T-helper 1 cell treated with Interleukin-12 subunit alpha and Interleukin-12 subunit beta and Interleukin-4 antibody, amounts not matched to agents 30 μg/mL and 1 μg/mL, for 36 hours (primary cell): ENCODE measurements around the gene BPHL.
A peak's percentile ranks its signal among the peaks of the same experiment; 100 is the strongest.
"Not testable (repeated sequence)": the region's sequence is repeated elsewhere in the genome, so short reads cannot be mapped to it uniquely, and the experiment has no call there.

ENCODE experiments used
- H3K27ac Mint-ChIP-seq: one replicate; pipeline ENCODE4 v1.8.0; 2021; ENCODE audit warnings: mild to moderate bottlenecking, mixed read lengths
- H3K27me3 Mint-ChIP-seq: one replicate; pipeline ENCODE4 v1.8.0; 2021; ENCODE audit warnings: low read depth, mixed read lengths
- H3K36me3 Mint-ChIP-seq: one replicate; pipeline ENCODE4 v1.8.0; 2021; ENCODE audit warnings: low read depth, mixed read lengths
- H3K4me1 Mint-ChIP-seq: one replicate; pipeline ENCODE4 v1.8.0; 2021; ENCODE audit warnings: low read depth, mixed read lengths
- H3K4me3 Mint-ChIP-seq: one replicate; pipeline ENCODE4 v1.8.0; 2021; ENCODE audit warnings: mild to moderate bottlenecking, moderate library complexity, mixed read lengths
- H3K9me3 Mint-ChIP-seq: one replicate; pipeline ENCODE4 v1.8.0; 2021; ENCODE audit warnings: mixed read lengths

The BPHL gene

DNA sequence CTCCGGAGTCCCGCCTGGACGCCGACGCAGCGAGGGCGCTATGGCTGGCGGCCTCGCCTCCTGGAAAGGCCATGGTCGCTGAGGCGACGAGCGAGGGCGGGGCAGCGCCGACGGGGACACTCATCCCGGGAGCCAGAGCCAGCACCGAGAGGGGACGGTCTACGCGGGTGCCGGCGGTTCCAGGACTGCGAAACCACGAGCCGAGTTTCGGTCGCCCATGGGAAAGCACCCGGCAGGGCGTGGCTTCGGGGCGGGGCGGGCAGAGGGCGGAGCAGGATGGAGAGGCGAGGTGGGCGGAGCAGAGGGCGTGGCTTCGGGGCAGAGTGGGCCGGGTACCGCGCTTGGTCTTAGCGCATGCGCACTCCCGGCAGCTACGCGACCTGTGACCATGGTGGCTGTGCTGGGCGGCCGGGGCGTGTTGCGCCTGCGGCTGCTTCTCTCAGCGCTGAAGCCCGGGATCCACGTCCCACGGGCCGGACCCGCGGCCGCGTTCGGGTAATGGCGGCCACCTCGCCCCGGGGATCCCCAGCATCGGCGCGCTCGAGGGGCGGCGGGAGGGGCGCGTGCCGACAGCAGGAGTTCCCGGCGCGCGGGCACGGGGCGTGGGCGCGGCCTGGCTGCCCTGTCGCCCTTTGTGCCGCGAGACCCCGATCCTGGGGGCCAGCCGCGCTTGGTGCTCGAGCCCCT, at the start of gene BPHL:
BPHL (plus strand) TSS at position 359 of the 687 bp plus-strand sequence; CDS start at position 389, 30 bp downstream.
- H3K4me3 Mint-ChIP-seq, result peak within 1 kb of the TSS; percentile 86
- H3K27me3 Mint-ChIP-seq, result peaks cover 2% of the 10 kb centered on the region
- H3K4me1 Mint-ChIP-seq, result peaks cover 16% of the 10 kb centered on the region
- H3K9me3 Mint-ChIP-seq, result no peaks in the 10 kb centered on the region
- peaks cover 6% of the 10 kb centered on the region for H3K36me3 Mint-ChIP-seq
- peak within 1 kb of the TSS; percentile 91 for H3K27ac Mint-ChIP-seq

DNA sequence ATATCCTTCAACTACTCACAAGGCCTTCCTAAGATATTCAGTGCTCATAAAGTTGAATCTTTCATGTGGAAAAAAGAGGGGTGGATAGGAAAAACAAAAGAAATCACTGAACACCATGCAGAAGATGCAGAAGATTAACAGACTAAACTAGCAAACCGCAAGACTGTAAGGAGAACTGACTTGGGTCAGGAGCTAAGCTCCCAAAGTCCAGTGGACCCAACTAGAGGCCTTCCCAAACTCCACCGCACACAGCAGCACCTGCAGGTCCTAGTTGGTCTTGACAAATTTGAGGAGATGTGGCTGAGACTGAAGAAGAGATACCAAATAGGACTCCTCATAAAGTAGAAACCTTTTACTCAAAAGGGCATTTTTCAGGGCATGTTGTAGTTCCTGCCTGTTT, 46.9 kb upstream of the BPHL start:
- Mint-ChIP-seq H3K4me1 (peaks cover 59% of the 10 kb centered on the region), H3K27ac (no peak overlapping the region), H3K36me3 (peaks cover 32% of the 10 kb centered on the region), H3K27me3 (no peaks in the 10 kb centered on the region), H3K9me3 (no peaks in the 10 kb centered on the region), H3K4me3 (no peak overlapping the region)

DNA sequence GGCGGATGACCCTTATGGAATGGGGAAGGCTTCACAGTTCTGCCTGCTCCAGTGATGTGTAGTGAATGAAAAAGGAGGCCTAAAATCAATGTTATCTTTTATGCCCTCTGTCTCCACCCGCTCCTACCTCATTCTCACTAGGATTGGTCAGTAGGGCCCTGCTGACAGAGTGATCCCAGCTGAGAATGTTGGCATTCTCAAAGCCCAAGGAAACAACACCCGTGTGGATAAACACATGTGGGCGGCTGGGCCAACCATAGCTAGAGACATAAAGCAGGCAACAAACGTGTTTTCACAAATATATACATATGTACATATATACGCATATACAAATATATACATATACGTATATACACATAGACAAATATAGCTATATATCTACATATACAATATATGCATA, 45.7 kb upstream of the BPHL start:
- no peak overlapping the region for H3K27ac Mint-ChIP-seq
- no peak overlapping the region for H3K4me3 Mint-ChIP-seq
- H3K36me3 Mint-ChIP-seq, result peaks cover 40% of the 10 kb centered on the region
- H3K27me3 Mint-ChIP-seq, result no peaks in the 10 kb centered on the region
- H3K4me1 Mint-ChIP-seq, result peaks cover 55% of the 10 kb centered on the region
- H3K9me3 Mint-ChIP-seq, result no peaks in the 10 kb centered on the region

DNA sequence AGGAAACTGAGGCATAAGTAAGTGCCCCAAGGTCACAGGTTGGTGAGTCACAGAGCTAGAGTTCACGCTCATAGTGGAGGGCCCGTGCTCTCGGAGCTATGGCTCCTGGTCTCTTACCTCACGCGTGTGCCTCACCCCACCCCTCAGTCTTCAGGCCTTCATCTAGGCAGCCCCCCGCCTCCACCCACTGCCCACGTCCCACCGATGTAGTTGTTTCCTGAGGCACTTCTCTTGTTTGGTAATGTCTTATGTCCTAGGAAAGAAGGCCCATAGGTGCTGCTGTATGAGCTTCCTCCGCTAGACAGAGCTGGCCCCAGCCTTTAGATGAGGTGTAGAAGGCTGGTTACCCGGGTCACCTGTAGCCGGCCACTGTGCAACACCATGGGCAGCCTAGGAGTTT, 45.1 kb upstream of the BPHL start:
- H3K27ac Mint-ChIP-seq, result no peak overlapping the region
- H3K9me3 Mint-ChIP-seq, result no peaks in the 10 kb centered on the region
- no peak overlapping the region for H3K4me3 Mint-ChIP-seq
- no peaks in the 10 kb centered on the region for H3K27me3 Mint-ChIP-seq
- peaks cover 54% of the 10 kb centered on the region for H3K4me1 Mint-ChIP-seq
- H3K36me3 Mint-ChIP-seq, result peaks cover 45% of the 10 kb centered on the region

DNA sequence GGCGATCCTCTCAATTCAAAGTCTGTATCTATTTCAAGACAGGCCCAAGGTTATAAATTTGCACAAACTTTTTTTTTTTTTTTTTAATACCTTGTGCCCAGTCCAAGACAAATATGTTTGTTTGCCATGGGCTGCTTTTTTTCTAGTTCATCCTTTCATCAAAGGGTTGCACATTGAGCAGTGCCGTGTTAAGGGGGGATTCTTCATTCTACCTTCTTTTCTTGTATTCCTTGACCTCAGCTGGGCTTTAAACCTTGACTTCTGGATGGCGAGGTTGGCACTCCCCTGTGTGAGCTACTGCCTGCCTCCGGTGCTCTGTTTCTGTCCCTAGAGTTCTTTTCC, 42.8 kb upstream of the BPHL start:
- H3K4me1 Mint-ChIP-seq, result peaks cover 45% of the 10 kb centered on the region
- H3K27me3 Mint-ChIP-seq, result no peaks in the 10 kb centered on the region
- peaks cover 45% of the 10 kb centered on the region for H3K36me3 Mint-ChIP-seq
- peak overlapping the region; percentile 80 for H3K4me3 Mint-ChIP-seq
- H3K9me3 Mint-ChIP-seq, result no peaks in the 10 kb centered on the region
- peak overlapping the region; percentile 32 for H3K27ac Mint-ChIP-seq

DNA sequence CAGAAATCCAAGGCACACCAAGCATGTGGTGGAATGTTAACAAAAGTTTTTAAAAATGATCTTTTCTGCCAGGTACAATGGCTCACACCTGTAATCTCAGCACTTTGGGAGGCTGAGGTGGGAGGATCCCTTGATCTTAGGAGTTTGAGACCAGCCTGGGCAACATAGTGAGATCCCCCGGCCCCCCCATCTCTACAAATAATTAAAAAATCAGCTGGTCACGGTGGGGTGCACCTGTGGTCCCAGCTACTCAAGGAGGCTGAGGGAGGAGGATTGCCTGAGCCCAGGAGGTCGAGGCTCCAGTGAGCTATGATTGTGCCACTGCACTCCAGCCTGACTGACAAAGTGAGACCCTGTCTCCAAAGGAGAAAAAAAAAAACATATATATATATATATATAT, 42.2 kb upstream of the BPHL start:
- Mint-ChIP-seq H3K36me3 (peaks cover 48% of the 10 kb centered on the region), H3K4me3 (no peak overlapping the region), H3K27ac (no peak overlapping the region), H3K9me3 (no peaks in the 10 kb centered on the region), H3K27me3 (no peaks in the 10 kb centered on the region), H3K4me1 (peaks cover 40% of the 10 kb centered on the region)

DNA sequence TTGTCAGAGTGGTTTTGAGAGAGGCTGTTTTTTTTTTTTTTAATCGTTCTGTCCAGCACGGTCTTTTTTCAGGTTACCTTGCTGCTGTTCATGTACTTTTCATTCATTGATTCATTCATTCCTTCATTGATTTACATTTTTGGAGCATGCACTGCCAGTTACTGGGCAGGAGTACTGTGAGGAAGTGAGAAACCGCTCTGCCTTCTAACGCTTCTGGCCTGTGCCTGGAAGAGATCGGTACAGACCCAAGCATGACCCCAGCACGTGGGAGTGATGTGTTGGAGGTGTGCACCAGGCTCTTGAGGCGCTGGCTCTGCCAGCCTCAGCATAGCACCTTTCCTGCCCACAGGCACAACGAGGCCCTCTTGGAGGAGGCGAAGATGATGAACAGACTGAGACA, 41.1 kb upstream of the BPHL start:
- Mint-ChIP-seq H3K27me3 (no peaks in the 10 kb centered on the region), H3K27ac (no peak overlapping the region), H3K9me3 (no peaks in the 10 kb centered on the region), H3K4me3 (no peak overlapping the region), H3K36me3 (peaks cover 50% of the 10 kb centered on the region), H3K4me1 (peaks cover 34% of the 10 kb centered on the region)

DNA sequence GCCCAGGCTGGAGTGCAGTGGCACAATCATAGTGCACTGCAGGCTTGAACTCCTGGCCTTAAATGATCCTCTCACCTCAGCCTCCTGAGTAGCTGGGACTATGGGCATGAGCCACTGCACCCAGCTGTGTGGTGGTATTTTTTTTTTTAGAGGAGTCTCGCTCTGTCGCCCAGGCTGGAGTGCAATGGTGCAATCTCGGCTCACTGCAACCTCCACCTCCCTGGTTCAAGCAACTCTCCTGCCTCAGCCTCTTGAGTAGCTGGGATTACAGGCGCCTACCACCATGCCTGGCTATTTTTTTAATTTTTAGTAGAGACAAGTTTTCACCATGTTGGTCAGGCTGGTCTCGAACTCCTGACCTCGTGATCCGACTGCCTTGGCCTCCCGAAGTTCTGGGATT, 39.6 kb upstream of the BPHL start:
- H3K9me3 Mint-ChIP-seq, H3K27ac Mint-ChIP-seq, H3K27me3 Mint-ChIP-seq, H3K4me3 Mint-ChIP-seq: not testable (repeated sequence)
- H3K4me1 Mint-ChIP-seq, result peaks cover 28% of the 10 kb centered on the region
- peaks cover 59% of the 10 kb centered on the region for H3K36me3 Mint-ChIP-seq

DNA sequence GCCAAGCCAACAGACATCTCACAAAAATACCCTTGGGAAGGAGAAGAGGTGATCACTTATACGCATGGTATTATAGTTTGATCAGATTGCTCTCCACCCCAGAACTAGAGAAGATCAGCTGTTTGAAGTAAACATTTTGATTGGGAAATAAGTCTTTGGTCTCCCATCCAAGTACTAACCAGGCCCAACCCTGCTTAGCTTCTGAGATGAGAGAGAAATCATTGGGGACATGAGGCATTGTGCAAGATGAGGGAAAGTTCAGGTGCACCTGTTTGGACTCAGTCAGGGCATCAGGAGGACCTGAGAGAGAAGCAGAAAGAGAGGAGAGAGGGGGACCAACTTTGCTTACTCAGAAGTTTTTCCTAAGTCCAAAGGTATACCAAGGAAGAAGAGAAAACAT, 38.8 kb upstream of the BPHL start:
- Mint-ChIP-seq H3K4me1 (peaks cover 26% of the 10 kb centered on the region), H3K27ac (no peak overlapping the region), H3K27me3 (no peaks in the 10 kb centered on the region), H3K36me3 (peaks cover 62% of the 10 kb centered on the region), H3K4me3 (no peak overlapping the region), H3K9me3 (no peaks in the 10 kb centered on the region)

DNA sequence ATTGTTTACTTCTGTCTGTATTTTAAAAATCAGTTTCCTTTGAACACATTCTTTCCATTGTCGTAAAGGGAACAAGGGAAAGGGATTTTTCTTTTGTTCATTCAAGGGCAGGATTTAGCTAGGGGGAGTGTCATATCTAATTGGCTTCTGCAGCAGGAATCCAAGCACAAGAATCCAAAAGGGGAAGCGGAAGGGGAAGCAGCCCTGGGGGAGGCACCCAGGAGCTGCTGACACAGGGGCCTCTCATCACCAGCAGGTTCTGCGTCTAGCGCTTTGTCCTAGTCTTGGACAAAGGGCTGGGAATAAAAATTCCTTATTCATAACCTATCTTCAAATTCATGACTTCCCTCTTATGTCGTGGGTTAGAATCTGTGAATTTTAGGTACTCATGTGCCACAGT, 36.6 kb upstream of the BPHL start:
- no peaks in the 10 kb centered on the region for H3K9me3 Mint-ChIP-seq
- no peak overlapping the region for H3K27ac Mint-ChIP-seq
- peaks cover 10% of the 10 kb centered on the region for H3K4me1 Mint-ChIP-seq
- H3K36me3 Mint-ChIP-seq, result peaks cover 72% of the 10 kb centered on the region
- no peaks in the 10 kb centered on the region for H3K27me3 Mint-ChIP-seq
- H3K4me3 Mint-ChIP-seq, result no peak overlapping the region

DNA sequence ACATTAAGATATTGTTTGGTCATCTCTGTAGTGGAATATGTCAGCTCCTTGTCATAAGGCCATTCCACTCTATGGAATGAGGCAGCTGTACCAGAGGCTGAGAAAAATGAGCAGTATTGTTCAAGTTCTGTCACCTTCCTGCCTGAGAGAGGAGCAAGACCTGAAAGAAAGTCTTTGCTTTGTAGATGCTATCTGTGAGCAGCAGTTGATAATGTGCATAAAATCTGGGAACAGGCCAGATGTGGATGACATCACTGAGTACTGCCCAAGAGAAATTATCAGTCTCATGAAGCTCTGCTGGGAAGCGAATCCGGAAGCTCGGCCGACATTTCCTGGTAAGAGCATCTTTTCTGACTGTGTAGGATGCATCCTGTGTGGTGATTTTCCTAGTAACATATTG, 33.4 kb upstream of the BPHL start:
- Mint-ChIP-seq H3K4me3 (no peak overlapping the region), H3K27ac (no peak overlapping the region), H3K36me3 (peaks cover 72% of the 10 kb centered on the region), H3K27me3 (no peaks in the 10 kb centered on the region), H3K4me1 (peaks cover 13% of the 10 kb centered on the region), H3K9me3 (no peaks in the 10 kb centered on the region)

DNA sequence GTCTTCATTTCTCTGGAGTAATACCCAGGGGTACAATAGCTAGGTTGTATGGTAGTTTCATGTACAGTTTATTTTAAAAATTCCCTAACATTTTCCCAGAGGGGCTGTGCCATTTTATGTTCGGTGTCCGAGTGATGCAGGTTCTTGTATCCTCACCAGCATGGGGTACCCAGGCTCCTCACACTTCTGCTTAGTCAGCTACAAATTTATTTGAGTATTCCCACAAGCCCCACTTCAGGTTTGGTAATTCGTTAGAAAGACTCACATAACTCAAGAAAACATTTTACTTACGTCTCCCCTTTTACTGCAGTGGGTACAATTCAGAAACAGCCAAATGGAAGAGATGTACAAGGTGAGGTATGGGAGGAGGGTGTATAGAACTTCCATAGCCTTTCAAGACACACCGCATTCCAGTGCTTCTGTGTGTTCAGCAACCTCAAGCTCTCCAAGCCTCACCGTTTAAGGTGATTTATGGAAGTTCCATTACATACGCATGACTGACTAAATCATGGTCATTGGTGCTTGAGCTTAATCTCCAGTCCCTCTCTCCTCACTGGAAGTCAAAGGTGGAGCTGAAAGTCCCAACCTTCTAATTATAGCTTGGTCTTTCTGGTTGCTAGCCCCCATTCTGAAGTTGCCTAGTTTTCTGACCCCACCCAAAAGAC, 32.1 kb upstream of the BPHL start:
- H3K36me3 Mint-ChIP-seq, result peaks cover 69% of the 10 kb centered on the region
- H3K4me3 Mint-ChIP-seq, result no peak overlapping the region
- no peaks in the 10 kb centered on the region for H3K27me3 Mint-ChIP-seq
- peaks cover 13% of the 10 kb centered on the region for H3K4me1 Mint-ChIP-seq
- no peak overlapping the region for H3K27ac Mint-ChIP-seq
- no peaks in the 10 kb centered on the region for H3K9me3 Mint-ChIP-seq

DNA sequence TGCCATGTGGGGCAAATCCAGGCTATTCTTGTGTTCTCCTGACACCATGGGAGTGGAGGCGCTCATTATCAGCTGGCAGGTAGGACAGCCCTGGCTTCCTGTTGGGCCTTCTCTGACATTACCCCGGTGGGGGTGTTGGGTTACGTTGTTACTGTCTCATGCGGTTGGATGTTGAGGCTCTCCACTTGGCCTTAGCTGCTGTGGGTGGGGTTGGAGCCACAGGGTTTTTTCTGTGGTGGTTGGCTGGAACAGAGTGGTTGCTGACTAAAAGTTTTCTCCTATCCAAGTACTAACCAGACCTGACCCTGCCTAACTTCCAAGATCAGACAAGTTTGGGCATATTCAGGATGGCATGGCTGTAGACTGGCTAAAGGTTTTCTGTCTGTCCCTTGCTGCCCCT, 30.1 kb upstream of the BPHL start:
- H3K27me3 Mint-ChIP-seq, result no peaks in the 10 kb centered on the region
- H3K4me3 Mint-ChIP-seq, result no peak overlapping the region
- no peaks in the 10 kb centered on the region for H3K9me3 Mint-ChIP-seq
- H3K4me1 Mint-ChIP-seq, result peaks cover 13% of the 10 kb centered on the region
- peak overlapping the region; percentile 41 for H3K27ac Mint-ChIP-seq
- H3K36me3 Mint-ChIP-seq, result peaks cover 54% of the 10 kb centered on the region

DNA sequence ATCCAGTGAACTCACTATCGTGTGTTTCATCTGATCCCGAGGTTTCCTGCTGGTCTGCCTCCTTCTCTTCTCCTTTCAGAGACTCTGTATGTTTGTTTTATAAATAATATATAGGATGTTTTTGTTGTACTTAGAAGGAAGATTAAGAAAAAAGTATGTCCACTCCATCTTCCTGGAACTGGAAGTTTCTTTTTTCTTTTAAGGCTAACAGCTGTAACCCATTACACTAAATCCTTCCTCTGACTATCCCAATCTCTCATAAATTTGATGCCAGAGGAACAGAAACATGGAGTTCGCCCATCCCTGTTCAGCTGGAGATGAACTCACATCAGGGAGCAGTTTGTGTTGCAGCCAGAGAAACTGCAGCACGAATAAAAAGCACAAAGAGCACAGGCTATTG, 29.5 kb upstream of the BPHL start:
- no peaks in the 10 kb centered on the region for H3K9me3 Mint-ChIP-seq
- H3K27me3 Mint-ChIP-seq, result no peaks in the 10 kb centered on the region
- no peak overlapping the region for H3K4me3 Mint-ChIP-seq
- H3K4me1 Mint-ChIP-seq, result peaks cover 13% of the 10 kb centered on the region
- H3K36me3 Mint-ChIP-seq, result peaks cover 49% of the 10 kb centered on the region
- no peak overlapping the region for H3K27ac Mint-ChIP-seq

DNA sequence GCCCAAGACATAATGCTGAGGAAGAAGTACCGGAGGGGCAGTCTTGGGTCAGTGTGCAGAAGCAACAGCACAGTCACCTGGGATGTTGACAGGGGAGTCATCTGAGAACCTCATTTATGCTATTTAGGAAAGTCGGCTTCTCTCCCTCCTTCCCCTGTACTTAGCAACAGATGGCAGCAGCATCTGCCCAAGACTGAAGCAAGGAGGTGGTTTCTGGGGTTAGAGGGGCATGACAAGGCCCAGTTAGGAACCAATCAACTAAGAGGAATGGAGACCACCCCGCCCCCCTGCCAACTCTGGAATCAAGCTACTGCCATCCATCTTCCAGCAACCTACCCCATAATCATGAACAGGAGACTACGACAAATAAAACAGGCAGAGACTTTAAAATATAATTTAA, 28.5 kb upstream of the BPHL start:
- Mint-ChIP-seq H3K27ac (no peak overlapping the region), H3K4me3 (no peak overlapping the region), H3K36me3 (peaks cover 42% of the 10 kb centered on the region), H3K9me3 (no peaks in the 10 kb centered on the region), H3K4me1 (peaks cover 13% of the 10 kb centered on the region), H3K27me3 (no peaks in the 10 kb centered on the region)
